Measurements from ENCODE around the gene CNTNAP5.

- no peak for TF ChIP-seq POLR2A (IDR thresholded peaks at IDR 0.05)
- no peak for TF ChIP-seq CTCF (IDR thresholded peaks at IDR 0.05)
Observed at GRCh38 chr2:124482044-124482443, 457.0 kb downstream of the CNTNAP5 start.
